ENCODE results near the gene NFATC4. TPM values are rescaled to one million over a fixed set of nuclear protein-coding genes. Genes with fewer than 3 reads are reported as not detected.

The NFATC4 gene
- total RNA-seq, 1 experiment from 2014 or later: 60.7 TPM

DNA sequence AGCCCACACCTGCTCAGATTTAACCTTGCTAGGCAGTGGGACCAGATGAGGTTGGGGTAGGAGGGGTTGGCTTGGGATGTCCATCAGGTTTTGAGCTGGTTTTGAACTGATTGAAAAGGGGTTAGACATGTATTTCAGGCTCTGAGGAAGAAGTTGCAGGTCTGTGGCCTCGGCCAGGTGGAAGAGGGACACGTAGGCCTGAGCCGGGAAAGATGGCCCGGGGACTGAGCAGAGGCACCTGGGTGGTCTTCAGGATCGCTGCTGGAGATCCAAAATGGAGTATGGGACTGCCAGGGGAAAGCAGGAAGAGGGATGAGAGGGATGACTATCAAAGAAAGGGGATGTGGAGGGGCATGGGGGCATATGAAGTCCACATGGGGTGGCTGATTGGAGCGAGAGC, 38.4 kb downstream of the NFATC4 start (continued):
- no peak for TF ChIP-seq CTCF (IDR thresholded peaks at IDR 0.05)

GRCh38 chr14:24407608-24408325, 39.8 kb downstream of the NFATC4 start:
- Mint-ChIP-seq H3K27ac (no peak overlapping the region), H3K4me1 (peaks cover 15% of the 10 kb centered on the region), H3K4me3 (no peak overlapping the region), H3K27me3 (ENCODE audit: low read depth) (no peaks in the 10 kb centered on the region), H3K9me3 (no peaks in the 10 kb centered on the region), H3K36me3 (no peaks in the 10 kb centered on the region)
- POLR2A ChIA-PET: interaction anchor here (1.3 kb wide), 1 partner anchor 24 kb away, joined by 3 read pairs; no protein-coding TSS in a partner anchor
- DNase-seq (ENCODE audit: low spot score): no peak
- CTCF ChIA-PET: interaction anchor here (0.8 to 2.6 kb wide), 9 partner anchors 9 to 75 kb away, joined by 3 to 18 read pairs (median 5); partner anchors contain the start of gene KHNYN
- no peak for ATAC-seq
- TF ChIP-seq AR (CRISPR knock-in tag; IDR thresholded peaks at IDR 0.05) (no peak), CREB1 (CRISPR knock-in tag; IDR thresholded peaks at IDR 0.05) (no peak), FOXP1 (CRISPR knock-in tag; IDR thresholded peaks at IDR 0.05; ENCODE audit: borderline replicate concordance) (no peak), NFATC4 (CRISPR knock-in tag; IDR thresholded peaks at IDR 0.05) (no peak), SMAD4 (CRISPR knock-in tag; IDR thresholded peaks at IDR 0.05) (no peak), PRRX2 (CRISPR knock-in tag; IDR thresholded peaks at IDR 0.05) (no peak), ZNF532 (CRISPR knock-in tag; IDR thresholded peaks at IDR 0.05; ENCODE audit: borderline replicate concordance) (no peak), ZNF416 (CRISPR knock-in tag; IDR thresholded peaks at IDR 0.05) (no peak), ZNF232 (CRISPR knock-in tag; IDR thresholded peaks at IDR 0.05) (no peak), SP1 (CRISPR knock-in tag; conservative IDR thresholded peaks at IDR 0.05) (no peak), GRHL2 (CRISPR knock-in tag; IDR thresholded peaks at IDR 0.05; ENCODE audit: insufficient replicate concordance, severe bottlenecking) (no peak), STAT6 (CRISPR knock-in tag; conservative IDR thresholded peaks at IDR 0.05; ENCODE audit: low read depth) (no peak), FOXP4 (CRISPR knock-in tag; IDR thresholded peaks at IDR 0.05) (no peak)
- TF ChIP-seq, protein P1, sequence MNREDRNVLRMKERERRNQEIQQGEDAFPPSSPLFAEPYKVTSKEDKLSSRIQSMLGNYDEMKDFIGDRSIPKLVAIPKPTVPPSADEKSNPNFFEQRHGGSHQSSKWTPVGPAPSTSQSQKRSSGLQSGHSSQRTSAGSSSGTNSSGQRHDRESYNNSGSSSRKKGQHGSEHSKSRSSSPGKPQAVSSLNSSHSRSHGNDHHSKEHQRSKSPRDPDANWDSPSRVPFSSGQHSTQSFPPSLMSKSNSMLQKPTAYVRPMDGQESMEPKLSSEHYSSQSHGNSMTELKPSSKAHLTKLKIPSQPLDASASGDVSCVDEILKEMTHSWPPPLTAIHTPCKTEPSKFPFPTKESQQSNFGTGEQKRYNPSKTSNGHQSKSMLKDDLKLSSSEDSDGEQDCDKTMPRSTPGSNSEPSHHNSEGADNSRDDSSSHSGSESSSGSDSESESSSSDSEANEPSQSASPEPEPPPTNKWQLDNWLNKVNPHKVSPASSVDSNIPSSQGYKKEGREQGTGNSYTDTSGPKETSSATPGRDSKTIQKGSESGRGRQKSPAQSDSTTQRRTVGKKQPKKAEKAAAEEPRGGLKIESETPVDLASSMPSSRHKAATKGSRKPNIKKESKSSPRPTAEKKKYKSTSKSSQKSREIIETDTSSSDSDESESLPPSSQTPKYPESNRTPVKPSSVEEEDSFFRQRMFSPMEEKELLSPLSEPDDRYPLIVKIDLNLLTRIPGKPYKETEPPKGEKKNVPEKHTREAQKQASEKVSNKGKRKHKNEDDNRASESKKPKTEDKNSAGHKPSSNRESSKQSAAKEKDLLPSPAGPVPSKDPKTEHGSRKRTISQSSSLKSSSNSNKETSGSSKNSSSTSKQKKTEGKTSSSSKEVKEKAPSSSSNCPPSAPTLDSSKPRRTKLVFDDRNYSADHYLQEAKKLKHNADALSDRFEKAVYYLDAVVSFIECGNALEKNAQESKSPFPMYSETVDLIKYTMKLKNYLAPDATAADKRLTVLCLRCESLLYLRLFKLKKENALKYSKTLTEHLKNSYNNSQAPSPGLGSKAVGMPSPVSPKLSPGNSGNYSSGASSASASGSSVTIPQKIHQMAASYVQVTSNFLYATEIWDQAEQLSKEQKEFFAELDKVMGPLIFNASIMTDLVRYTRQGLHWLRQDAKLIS (CRISPR knock-in tag; IDR thresholded peaks at IDR 0.05; ENCODE audit: borderline replicate concordance): no peak
